ENCODE results near the gene PLA2G4A.

PLA2G4A gene

GRCh38 chr1:187033693-187034390, 205.1 kb downstream of the PLA2G4A start:
- DNase-seq, result no peak

GRCh38 chr1:187034501-187034900, 205.8 kb downstream of the PLA2G4A start:
- no peak for DNase-seq

GRCh38 chr1:187037973-187038553, 209.3 kb downstream of the PLA2G4A start:
- no peak for DNase-seq
